Vagina (tissue), 2 donors: ENCODE measurements around the gene DDX39B.
A peak's percentile ranks its signal among the peaks of the same experiment; 100 is the strongest.

Experiments used
- CTCF ChIP-seq, 3 experiments: fragments of 450-650 bp in 2 of 3; fragments of 200-600 bp in 1 of 3; sonication (generic) in 1 of 3; IDR thresholded peaks; one replicate each; pipeline ENCODE4 v1.5.1; 2017 to 2019; ENCODE audit warnings: antibody characterized with exemption in 3 of 3, mild to moderate bottlenecking in 2 of 3, moderate library complexity in 2 of 3
- POLR2A ChIP-seq, 2 donors: fragments of 450-650 bp; IDR thresholded peaks; one replicate each; pipeline ENCODE4 v1.6.1; 2017; ENCODE audit warnings: antibody characterized with exemption in 2 of 2, mild to moderate bottlenecking in 2 of 2, moderate library complexity in 2 of 2
- POLR2AphosphoS5 ChIP-seq, 2 donors: sonication (generic); formaldehyde crosslinking; IDR thresholded peaks; one replicate each; pipeline ENCODE4 v1.9.0; 2017; ENCODE audit warnings: antibody characterized with exemption in 2 of 2, mild to moderate bottlenecking in 2 of 2, low read depth in 1 of 2; ENCODE audit not compliant: insufficient read depth in 1 of 2

DNA sequence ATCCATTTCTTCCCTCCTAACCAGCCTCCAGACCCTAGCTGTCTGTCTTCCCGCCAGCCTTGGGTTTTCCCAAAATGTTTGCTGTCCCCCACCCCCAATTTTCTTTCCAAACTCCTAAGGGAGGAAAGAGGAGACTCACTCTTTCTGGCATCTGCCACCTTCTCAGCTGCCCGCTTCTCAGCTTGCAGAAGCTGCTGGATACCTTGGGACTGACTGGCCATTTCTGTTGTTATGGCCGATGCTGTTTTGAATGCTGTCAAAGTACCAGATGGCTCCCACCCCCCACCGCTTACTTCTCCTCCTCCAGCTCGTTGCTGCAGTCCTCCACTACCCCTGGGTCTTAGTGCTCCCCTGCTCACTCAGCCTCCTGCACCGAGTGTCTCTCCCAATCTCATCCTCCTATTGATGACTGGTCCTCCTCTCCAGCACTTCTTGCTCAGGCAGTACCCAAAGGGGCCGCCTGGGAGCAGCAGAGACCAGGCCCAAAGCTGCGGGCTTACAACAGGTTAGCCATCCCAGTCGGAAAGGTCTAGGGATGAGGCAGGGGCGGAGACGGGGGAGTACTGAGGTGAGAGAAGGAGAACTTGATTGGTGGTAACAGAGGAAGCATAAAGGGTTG, 4.6 kb upstream of the DDX39B start, which contains the start of gene ATP6V1G2:
- peak in 1 of 2 donors; percentile 78 for TF ChIP-seq POLR2AphosphoS5 (IDR thresholded peaks at IDR 0.05; ENCODE audit: insufficient read depth in 1 of 2, low read depth in 1 of 2)
- TF ChIP-seq CTCF (IDR thresholded peaks at IDR 0.05), result peak; percentile 97 to 99 (median 99)
- no peak for TF ChIP-seq POLR2A (IDR thresholded peaks at IDR 0.05)
